Amniotic stem cell (primary cell): Measurements from ENCODE around the gene SIAH1.
"Not testable (repeated sequence)": the region's sequence is repeated elsewhere in the genome, so short reads cannot be mapped to it uniquely, and the experiment has no call there.

Source experiments
- DNase-seq: peaks from one replicate; lab custom pipeline; 2025; lab: John Stamatoyannopoulos, UW

The SIAH1 gene

DNA sequence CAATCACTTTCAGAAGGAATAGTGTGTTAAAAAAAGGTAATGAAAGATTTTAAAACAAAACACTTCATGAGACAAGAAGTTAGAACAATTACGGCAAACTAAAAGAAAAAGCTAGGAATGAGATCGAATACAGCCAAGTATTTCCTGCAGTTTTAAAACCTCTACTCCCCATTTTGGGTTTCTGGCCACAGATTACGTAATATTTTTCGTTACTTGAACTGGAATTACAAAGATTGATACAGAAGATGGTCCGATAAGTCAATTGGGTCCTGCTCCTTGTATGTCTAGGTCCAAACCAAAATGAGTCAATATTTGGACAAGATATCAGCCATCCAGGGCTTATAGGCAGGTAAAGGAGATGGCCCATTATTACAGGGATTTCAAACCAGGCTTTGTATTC is 52.2 kb downstream of the SIAH1 start:
- DNase-seq: no peak

DNA sequence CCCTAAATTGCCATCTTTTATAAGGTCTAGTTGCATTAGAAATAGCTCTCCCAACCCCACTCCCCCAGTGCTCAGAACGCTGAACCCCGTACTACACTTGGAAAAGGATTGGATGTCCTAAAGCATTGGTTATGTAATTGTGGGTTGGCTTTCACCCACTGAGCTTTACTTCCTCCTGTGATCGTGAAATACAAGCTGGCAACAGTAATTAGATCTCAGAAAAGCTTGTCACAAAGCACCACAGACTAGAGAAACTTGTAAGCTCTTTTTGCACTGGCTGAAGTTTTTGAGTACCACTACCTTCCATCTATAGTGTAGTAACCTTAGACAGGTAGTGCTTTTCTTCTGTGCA is 54.4 kb downstream of the SIAH1 start:
- no peak for DNase-seq

- no peak for DNase-seq
Observed at GRCh38 chr16:48330189-48330840, 54.9 kb downstream of the SIAH1 start.

- DNase-seq: no peak
Observed at GRCh38 chr16:48329138-48329537, 56.1 kb downstream of the SIAH1 start.

GRCh38 chr16:48326915-48327314 is 58.3 kb downstream of the SIAH1 start:
- no peak for DNase-seq

DNA sequence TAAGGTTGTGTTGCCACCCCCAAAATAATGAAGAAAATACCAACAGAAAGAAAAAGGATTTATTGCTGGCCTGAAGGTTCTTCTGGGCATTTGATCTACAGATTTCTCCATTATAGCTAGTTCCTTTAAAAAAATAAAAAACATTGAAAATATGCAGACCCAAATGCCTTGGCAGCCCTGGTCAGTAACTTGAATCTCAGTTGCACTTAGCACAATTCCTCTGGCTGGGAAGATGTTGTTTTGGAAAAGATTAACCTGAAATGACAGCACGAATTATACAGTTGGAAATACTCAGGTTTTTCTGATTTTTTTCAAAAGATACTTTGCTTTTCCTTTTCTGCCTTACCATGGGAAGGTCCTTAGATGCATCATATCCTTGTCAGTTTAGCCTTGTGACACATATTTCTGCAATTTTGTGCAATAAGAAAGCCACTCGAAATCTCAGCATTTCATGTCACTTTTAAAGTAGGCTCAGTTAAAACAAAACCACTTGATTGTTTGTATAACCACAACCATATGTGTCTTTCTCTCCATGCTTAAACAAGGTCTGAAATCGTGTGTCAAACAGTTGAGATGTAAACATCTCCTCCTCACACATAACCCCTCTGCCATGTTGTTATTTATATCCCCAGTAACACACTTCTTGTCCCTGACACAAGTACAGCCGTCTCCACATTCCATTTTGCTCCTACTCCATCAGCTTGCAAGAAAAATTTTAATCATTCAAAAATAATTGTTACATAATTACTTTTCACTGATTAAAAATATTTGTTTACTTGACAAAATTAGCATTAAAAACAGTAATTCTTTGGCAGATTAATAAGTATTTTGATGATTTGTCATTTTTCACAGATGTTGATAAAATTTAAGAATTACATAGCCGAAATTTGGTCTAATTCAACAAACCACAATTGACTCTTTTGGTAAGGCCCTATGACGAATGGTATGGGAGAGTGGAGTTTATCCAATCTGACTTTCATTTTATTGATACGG is 61.1 kb downstream of the SIAH1 start:
- DNase-seq: no peak

- no peak for DNase-seq
Observed at GRCh38 chr16:48321317-48322036, 63.7 kb downstream of the SIAH1 start.

- no peak for DNase-seq
Observed at GRCh38 chr16:48318630-48319029, 66.6 kb downstream of the SIAH1 start.

GRCh38 chr16:48317614-48318315 is 67.4 kb downstream of the SIAH1 start:
- no peak for DNase-seq

- DNase-seq: no peak
Observed at GRCh38 chr16:48317026-48317425, 68.2 kb downstream of the SIAH1 start.

DNA sequence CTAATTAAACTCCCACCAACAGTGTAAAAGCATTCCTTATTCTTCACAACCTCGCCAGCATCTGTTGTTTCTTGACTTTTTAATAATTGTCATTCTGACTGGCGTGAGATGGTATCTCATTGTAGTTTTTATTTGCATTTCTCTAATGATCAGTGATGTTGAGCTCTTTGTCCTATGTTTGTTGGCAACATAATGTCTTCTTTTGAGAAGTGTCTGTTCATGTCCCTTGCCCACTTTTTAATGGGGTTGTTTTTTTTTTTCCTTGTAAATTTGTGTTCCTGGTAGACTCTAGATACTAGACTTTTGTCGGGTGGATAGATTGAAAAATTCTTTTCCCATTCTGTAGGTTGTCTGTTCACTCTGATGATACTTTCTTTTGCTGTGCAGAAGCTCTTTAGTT is 71.3 kb downstream of the SIAH1 start:
- DNase-seq: not testable (repeated sequence)

DNA sequence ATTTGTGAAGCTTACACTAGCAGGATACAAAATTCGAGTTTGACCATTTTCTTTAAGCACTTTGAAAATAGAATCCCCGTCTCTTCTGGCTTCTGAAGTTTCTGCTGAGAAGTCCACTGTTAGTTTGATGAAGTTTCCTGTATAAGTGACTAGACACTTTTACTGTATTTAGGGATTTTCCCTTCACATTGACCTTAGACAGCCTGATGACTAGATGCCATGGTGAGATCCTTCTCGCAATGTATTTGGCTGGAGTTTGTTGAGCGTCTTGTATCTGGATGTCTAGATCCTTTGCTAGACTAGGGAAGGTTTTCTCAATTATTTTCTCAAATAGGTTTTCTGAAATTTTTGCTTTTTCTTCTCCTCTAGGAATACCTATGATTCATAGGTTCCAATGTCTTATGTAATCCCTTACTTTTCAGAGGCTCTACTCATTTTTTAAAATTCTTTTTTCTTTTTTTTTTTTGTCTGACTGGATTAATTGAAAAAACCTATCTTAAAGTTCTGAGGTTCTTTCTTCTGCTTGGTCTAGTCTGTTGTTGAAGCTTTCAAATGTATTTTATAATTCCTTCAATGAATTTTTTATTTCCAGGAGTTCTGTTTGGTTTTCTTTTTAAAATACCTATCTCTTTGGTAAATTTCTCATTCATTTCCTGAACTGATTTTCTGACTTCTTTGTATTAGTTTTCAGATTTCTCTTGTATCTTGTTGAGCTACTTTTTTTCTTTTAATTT is 74.1 kb downstream of the SIAH1 start:
- DNase-seq: no peak
